Measurements from ENCODE around the gene ADCY9. TPM values are rescaled to one million over a fixed set of nuclear protein-coding genes. Genes with fewer than 3 reads are reported as not detected.

The ADCY9 gene
- total RNA-seq, 1 experiment from 2014 or later = 11.5 TPM

- Mint-ChIP-seq H3K9me3 (no peaks in the 10 kb centered on the region), H3K27ac (no peak overlapping the region), H3K36me3 (no peaks in the 10 kb centered on the region), H3K4me3 (no peak overlapping the region), H3K27me3 (ENCODE audit: low read depth) (no peaks in the 10 kb centered on the region), H3K4me1 (no peaks in the 10 kb centered on the region)
- ChIA-PET POLR2A (interaction anchor here (0.5 kb wide), 1 partner anchor 49 kb away, joined by 3 read pairs; no protein-coding TSS in a partner anchor), CTCF (interaction anchor here (3.0 kb wide), 1 partner anchor 11 kb away, joined by 20 read pairs; no protein-coding TSS in a partner anchor)
- TF ChIP-seq SMAD3 (CRISPR knock-in tag; IDR thresholded peaks at IDR 0.05; ENCODE audit: borderline replicate concordance) (no peak), NR3C1 (CRISPR knock-in tag; conservative IDR thresholded peaks at IDR 0.05; ENCODE audit: low read depth) (no peak), RELA (CRISPR knock-in tag; IDR thresholded peaks at IDR 0.05; ENCODE audit: borderline replicate concordance) (no peak), MAX (CRISPR knock-in tag; IDR thresholded peaks at IDR 0.05) (no peak), TEAD1 (CRISPR knock-in tag; IDR thresholded peaks at IDR 0.05) (no peak), ZNF281 (CRISPR knock-in tag; IDR thresholded peaks at IDR 0.05) (no peak), SMAD4 (CRISPR knock-in tag; IDR thresholded peaks at IDR 0.05) (no peak), TEAD4 (CRISPR knock-in tag; IDR thresholded peaks at IDR 0.05) (no peak), ZNF138 (CRISPR knock-in tag; conservative IDR thresholded peaks at IDR 0.05) (no peak), AR (CRISPR knock-in tag; IDR thresholded peaks at IDR 0.05) (no peak), HMGXB4 (CRISPR knock-in tag; IDR thresholded peaks at IDR 0.05) (no peak), ELF4 (CRISPR knock-in tag; IDR thresholded peaks at IDR 0.05; ENCODE audit: low read depth) (no peak), E2F5 (CRISPR knock-in tag; IDR thresholded peaks at IDR 0.05) (no peak), USF2 (CRISPR knock-in tag; IDR thresholded peaks at IDR 0.05) (no peak), ZNF232 (CRISPR knock-in tag; IDR thresholded peaks at IDR 0.05) (no peak), ZNF219 (CRISPR knock-in tag; IDR thresholded peaks at IDR 0.05; ENCODE audit: borderline replicate concordance) (no peak), GTF2I (CRISPR knock-in tag; conservative IDR thresholded peaks at IDR 0.05) (no peak)
- DNase-seq (ENCODE audit: low spot score) (no peak), ATAC-seq (no peak)
Measured at GRCh38 chr16:3949946-3950342, 166.3 kb downstream of the ADCY9 start.
